ENCODE measurements around the gene AHR. TPM values are rescaled to one million over a fixed set of nuclear protein-coding genes. Genes with fewer than 3 reads are reported as not detected.

Gene AHR
- total RNA-seq, 1 donor from 2014 or later = 12.1 TPM

GRCh38 chr7:17319164-17320101 is 21.0 kb downstream of the AHR start:
- Mint-ChIP-seq H3K4me1 (no peaks in the 10 kb centered on the region), H3K27ac (ENCODE audit: unreplicated experiment) (no peak overlapping the region), H3K36me3 (ENCODE audit: low read depth) (no peaks in the 10 kb centered on the region), H3K27me3 (ENCODE audit: low read depth) (no peaks in the 10 kb centered on the region), H3K9me3 (no peaks in the 10 kb centered on the region), H3K4me3 (no peak overlapping the region)
- DNase-seq (ENCODE audit: low read depth, low spot score) = no peak
- no peak for TF ChIP-seq CTCF (conservative IDR thresholded peaks at IDR 0.05)

DNA sequence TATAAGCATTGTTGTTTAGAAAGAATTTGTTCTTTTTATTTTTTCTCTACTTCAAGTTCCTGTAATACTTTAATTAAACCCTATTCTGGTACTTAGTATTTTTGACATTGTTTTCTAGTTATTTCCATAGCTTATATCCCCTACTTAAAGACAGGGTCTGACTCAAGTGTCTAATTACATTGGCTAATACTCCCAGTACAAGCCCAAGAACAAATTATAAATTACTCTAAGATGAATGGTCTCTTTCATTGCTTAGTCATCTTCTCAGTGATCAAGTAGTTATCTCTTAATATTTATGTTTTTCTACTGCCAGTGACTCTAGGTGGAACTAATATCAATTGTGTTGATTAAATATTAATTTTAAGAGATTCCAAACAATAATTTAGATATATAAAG is 21.6 kb downstream of the AHR start:
- no peak overlapping the region for H3K4me3 Mint-ChIP-seq
- no peaks in the 10 kb centered on the region for H3K9me3 Mint-ChIP-seq
- no peak for TF ChIP-seq CTCF (conservative IDR thresholded peaks at IDR 0.05)
- no peaks in the 10 kb centered on the region for H3K4me1 Mint-ChIP-seq
- H3K27me3 Mint-ChIP-seq (ENCODE audit: low read depth) = no peaks in the 10 kb centered on the region
- no peak for DNase-seq (ENCODE audit: low read depth, low spot score)
- H3K27ac Mint-ChIP-seq (ENCODE audit: unreplicated experiment) = no peak overlapping the region
- H3K36me3 Mint-ChIP-seq (ENCODE audit: low read depth) = no peaks in the 10 kb centered on the region

DNA sequence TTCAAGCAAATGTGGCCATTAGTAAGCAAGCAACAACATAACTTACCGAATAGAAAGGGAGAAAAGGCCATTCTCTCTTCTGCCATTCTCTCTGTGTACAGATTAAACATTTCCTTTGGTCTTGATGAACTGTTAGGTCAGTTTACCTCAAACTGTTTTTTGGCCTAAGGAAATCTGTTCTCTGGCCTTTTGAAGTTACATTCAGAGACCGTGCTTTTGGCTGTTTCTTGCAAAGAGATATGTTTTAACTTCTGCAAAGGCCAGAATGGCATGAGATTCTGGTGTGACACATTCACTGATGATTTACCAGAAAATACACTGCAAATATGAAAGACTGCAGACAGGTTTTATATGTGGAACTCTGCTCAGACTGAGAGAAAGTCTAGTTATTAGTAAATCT is 22.2 kb downstream of the AHR start:
- Mint-ChIP-seq H3K9me3 (no peaks in the 10 kb centered on the region), H3K27ac (ENCODE audit: unreplicated experiment) (no peak overlapping the region), H3K36me3 (ENCODE audit: low read depth) (no peaks in the 10 kb centered on the region)

GRCh38 chr7:17325364-17325763 is 26.9 kb downstream of the AHR start:
- no peaks in the 10 kb centered on the region for H3K27me3 Mint-ChIP-seq (ENCODE audit: low read depth)
- TF ChIP-seq CTCF (conservative IDR thresholded peaks at IDR 0.05) = no peak

More for the DNA sequence above, 22.2 kb downstream of the AHR start:
- no peaks in the 10 kb centered on the region for H3K4me1 Mint-ChIP-seq
- no peaks in the 10 kb centered on the region for H3K27me3 Mint-ChIP-seq (ENCODE audit: low read depth)
- TF ChIP-seq CTCF (conservative IDR thresholded peaks at IDR 0.05) = no peak
- no peak for DNase-seq (ENCODE audit: low read depth, low spot score)
- no peak overlapping the region for H3K4me3 Mint-ChIP-seq

GRCh38 chr7:17326378-17326777 is 27.9 kb downstream of the AHR start:
- Mint-ChIP-seq H3K9me3 (no peaks in the 10 kb centered on the region), H3K4me3 (no peak overlapping the region), H3K36me3 (ENCODE audit: low read depth) (no peaks in the 10 kb centered on the region), H3K4me1 (no peaks in the 10 kb centered on the region), H3K27me3 (ENCODE audit: low read depth) (no peaks in the 10 kb centered on the region), H3K27ac (ENCODE audit: unreplicated experiment) (no peak overlapping the region)
- no peak for DNase-seq (ENCODE audit: low read depth, low spot score)
- no peak for TF ChIP-seq CTCF (conservative IDR thresholded peaks at IDR 0.05)

More at GRCh38 chr7:17325364-17325763, 26.9 kb downstream of the AHR start:
- no peak for DNase-seq (ENCODE audit: low read depth, low spot score)
- H3K27ac Mint-ChIP-seq (ENCODE audit: unreplicated experiment) = no peak overlapping the region
- H3K9me3 Mint-ChIP-seq = no peaks in the 10 kb centered on the region
- no peak overlapping the region for H3K4me3 Mint-ChIP-seq
- no peaks in the 10 kb centered on the region for H3K4me1 Mint-ChIP-seq
- H3K36me3 Mint-ChIP-seq (ENCODE audit: low read depth) = no peaks in the 10 kb centered on the region
